Aorta (tissue), 5 donors: Measurements from ENCODE around the gene DOP1A. TPM values are rescaled to one million over a fixed set of nuclear protein-coding genes. Genes with fewer than 3 reads are reported as not detected.

Experiments
- ATAC-seq: fragments of 200-7000 bp; cut with Tn5 transposase; one replicate; pipeline ENCODE4 v1.9.1; 2022; ENCODE audit warnings: moderate library complexity; ENCODE audit not compliant: low FRiP score
- DNase-seq, 2 donors: peaks; one replicate each; pipeline ENCODE4 v3.0.0-alpha.2; 2020
- H3K27ac ChIP-seq, 2 donors: one replicate each; pipeline ENCODE4 v1.5.1; 2013; ENCODE audit warnings: low read length in 2 of 2, mild to moderate bottlenecking in 2 of 2, moderate library complexity in 2 of 2, control low read depth in 1 of 2, inconsistent platforms in 1 of 2, low read depth in 1 of 2
- H3K27me3 ChIP-seq, 2 donors: one replicate each; pipeline ENCODE4 v1.6.1; 2013; ENCODE audit warnings: control low read depth in 1 of 2, low read length in 1 of 2, mild to moderate bottlenecking in 1 of 2, moderate library complexity in 1 of 2; ENCODE audit not compliant: insufficient read depth in 2 of 2, control insufficient read depth in 1 of 2
- H3K36me3 ChIP-seq, 2 donors: one replicate each; pipeline ENCODE4 v1.6.1; 2013; ENCODE audit warnings: control low read depth in 1 of 2, low read length in 1 of 2, mild to moderate bottlenecking in 1 of 2; ENCODE audit not compliant: insufficient read depth in 2 of 2, control insufficient read depth in 1 of 2
- H3K4me1 ChIP-seq, 2 donors: one replicate each; pipeline ENCODE4 v1.6.1; 2013; ENCODE audit warnings: low read length in 2 of 2, control low read depth in 1 of 2, mild to moderate bottlenecking in 1 of 2, moderate library complexity in 1 of 2; ENCODE audit not compliant: insufficient read depth in 2 of 2, control insufficient read depth in 1 of 2
- H3K4me3 ChIP-seq, 2 donors: one replicate each; pipeline ENCODE4 v1.5.1; 2013; ENCODE audit warnings: low read length in 2 of 2, control low read depth in 1 of 2, mild to moderate bottlenecking in 1 of 2
- H3K9me3 ChIP-seq: one replicate; pipeline ENCODE4 v1.6.1; 2013; ENCODE audit warnings: mild to moderate bottlenecking, low read length; ENCODE audit not compliant: control insufficient read depth
- WGBS, 2 donors: extraction: QIAGEN DNeasy Blood & Tissue Kit; methylation state at CpG; one replicate each; pipeline ENCODE4 v1.1.7; 2013; 5-methylcytosine and 5-hydroxymethylcytosine counted together
- intact Hi-C, 2 donors: fragments of 100-400 bp; cut with DNase I; formaldehyde crosslinking; loops; one replicate each; pipeline versions ENCODE4 v1.14.2 to v1.15.0; 2022
- polyA plus RNA-seq, 2 donors: library from polyadenylated mRNA; stranded (reverse); fragments of 200-250 nt; gene quantifications; one replicate each; pipeline ENCODE4 v1.2.3, GENCODE V29; 2013
- total RNA-seq, 2 donors: library from RNA; stranded (reverse); fragmentation: NEBNext Ultra II Directional; extraction: Animal tissue kit (Norgen Biotek cat#: 25700); gene quantifications; one replicate each; pipeline ENCODE4 v1.2.1, GENCODE V29; 2021
- donor health status: healthy with polysubstance abuse.
- donor health status: Bipolar disorder and iron deficiency.
- donor health status: DM: no; HTN: no; CAD: no.
- donor health status: DM: no; HTN: no; CAD: no.
- donor health status: DM: yes; HTN: yes; CAD: no.

The DOP1A gene
- total and polyA plus RNA-seq, 4 donors, result 2.4 to 35.1 (median 19.4) TPM

- intact Hi-C loops, result no loop called here
- no peaks in the 10 kb centered on the region for H3K9me3 ChIP-seq
- H3K27ac ChIP-seq, result no peak overlapping the region
- ATAC-seq (no peak), DNase-seq (no peak)
- H3K4me3 ChIP-seq, result no peak overlapping the region
- 16 to 17% methylated on average over 2 of the region's 2 CpGs for WGBS, 2 donors
- no peaks in the 10 kb centered on the region for H3K4me1 ChIP-seq
- H3K27me3 ChIP-seq, result no peaks in the 10 kb centered on the region
- no peaks in the 10 kb centered on the region for H3K36me3 ChIP-seq
These were observed 29.7 kb downstream of the DOP1A start for GRCh38 chr6:83097204-83097603.

- Histone ChIP-seq H3K4me1 (no peaks in the 10 kb centered on the region), H3K27me3 (no peaks in the 10 kb centered on the region), H3K9me3 (no peaks in the 10 kb centered on the region), H3K27ac (no peak overlapping the region), H3K4me3 (no peak overlapping the region), H3K36me3 (no peaks in the 10 kb centered on the region)
- intact Hi-C loops, result no loop called here
- DNase-seq (no peak), ATAC-seq (no peak)
- WGBS, 2 donors, result 65 to 68% methylated on average over 1 of the region's 1 CpG
These were observed 30.2 kb downstream of the DOP1A start for GRCh38 chr6:83097675-83098074.

DNA sequence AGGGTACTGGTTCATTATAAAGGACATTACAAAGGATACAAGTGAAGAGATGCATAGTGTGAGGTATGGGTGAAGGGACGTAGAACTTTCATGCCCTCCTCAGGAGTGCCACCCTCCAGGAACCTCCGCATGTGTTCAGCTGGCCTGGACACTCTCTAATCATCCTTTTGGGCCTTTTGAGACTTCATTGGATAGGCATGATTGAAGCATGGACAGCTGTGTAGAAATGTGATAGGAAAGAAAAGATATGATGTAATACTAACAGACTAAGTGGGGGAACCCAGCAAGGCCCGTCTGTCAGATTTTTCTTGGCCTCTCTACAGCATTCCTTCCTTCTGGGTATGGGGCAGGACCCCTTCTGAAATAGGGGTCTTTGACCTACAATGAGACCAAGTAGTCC lies 31.1 kb downstream of the DOP1A start:
- WGBS, 2 donors, result 70 to 71% methylated on average over 3 of the region's 3 CpGs
- no peak for ATAC-seq

DNA sequence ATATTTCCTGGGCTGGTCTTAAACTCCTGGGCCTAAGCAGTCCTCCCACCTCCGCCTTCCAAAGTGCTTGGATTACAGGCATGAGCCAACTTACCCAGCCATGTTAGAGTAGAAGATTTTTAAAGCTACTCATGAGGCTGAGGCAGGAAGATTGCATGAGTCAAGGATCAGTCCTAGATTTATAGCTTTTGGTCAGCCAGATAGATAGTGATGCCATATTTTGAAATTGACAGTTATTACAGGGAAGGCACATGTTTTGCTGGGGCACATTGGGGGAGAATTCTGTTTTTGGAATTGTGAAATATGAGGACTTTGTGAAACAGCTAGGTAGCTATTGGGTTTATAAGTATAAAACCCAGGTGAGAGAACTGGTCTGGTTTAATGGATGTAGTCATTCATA lies 40.9 kb downstream of the DOP1A start:
- H3K4me1 ChIP-seq, result no peaks in the 10 kb centered on the region
- no peaks in the 10 kb centered on the region for H3K36me3 ChIP-seq
- intact Hi-C loops, result no loop called here
- ATAC-seq, result no peak
- no peak overlapping the region for H3K27ac ChIP-seq
- H3K4me3 ChIP-seq, result no peak overlapping the region
- no peak for DNase-seq
- WGBS, 2 donors, result 97 to 99% methylated on average over 1 of the region's 1 CpG
- H3K9me3 ChIP-seq, result no peaks in the 10 kb centered on the region
- no peaks in the 10 kb centered on the region for H3K27me3 ChIP-seq

More for the DNA sequence above, 31.1 kb downstream of the DOP1A start:
- intact Hi-C loops, result no loop called here
- Histone ChIP-seq H3K4me3 (no peak overlapping the region), H3K36me3 (no peaks in the 10 kb centered on the region), H3K4me1 (no peaks in the 10 kb centered on the region), H3K9me3 (no peaks in the 10 kb centered on the region), H3K27ac (no peak overlapping the region), H3K27me3 (no peaks in the 10 kb centered on the region)
- no peak for DNase-seq

DNA sequence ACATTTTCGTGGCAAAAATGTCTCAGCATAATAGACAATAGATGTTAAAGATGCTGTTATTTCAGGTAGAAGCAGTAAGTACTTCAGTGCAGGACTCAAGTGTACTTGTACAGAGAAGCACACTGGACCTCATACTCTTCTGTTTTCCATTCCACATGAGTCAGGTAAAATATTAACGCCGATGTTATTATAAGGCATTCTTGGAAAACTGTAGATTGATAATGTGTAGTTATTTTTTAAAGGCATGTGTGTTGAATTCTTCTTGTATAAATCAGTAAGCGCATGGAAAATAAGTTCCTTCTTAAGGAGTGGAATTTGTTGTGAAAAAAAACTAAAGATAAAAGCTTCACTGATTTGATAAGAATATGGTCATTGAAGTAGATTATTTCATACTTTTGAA lies 45.8 kb downstream of the DOP1A start:
- Histone ChIP-seq H3K36me3 (no peaks in the 10 kb centered on the region), H3K27me3 (no peaks in the 10 kb centered on the region), H3K4me3 (no peak overlapping the region), H3K9me3 (no peaks in the 10 kb centered on the region), H3K27ac (no peak overlapping the region), H3K4me1 (no peaks in the 10 kb centered on the region)
- intact Hi-C loops, result no loop called here
- ATAC-seq, result no peak
- 33 to 38% methylated on average over 4 of the region's 4 CpGs for WGBS, 2 donors
- no peak for DNase-seq

DNA sequence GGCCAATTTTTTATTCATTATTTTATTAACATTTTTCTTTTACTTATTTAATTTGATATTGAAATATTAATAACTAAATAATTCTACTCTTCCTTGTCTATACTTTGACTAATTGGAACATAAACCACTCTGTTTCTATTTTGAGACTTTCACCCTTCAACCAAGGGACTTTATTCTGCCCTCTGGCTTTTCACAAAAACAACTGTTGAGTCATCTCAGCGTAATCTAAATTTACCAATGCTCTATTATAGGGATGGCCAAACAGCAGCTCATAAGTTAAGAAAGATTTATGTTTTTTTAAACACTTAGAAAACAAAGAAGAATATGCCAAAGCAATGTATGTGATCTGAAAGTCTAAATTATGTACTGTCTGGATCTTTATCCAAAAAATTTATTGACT lies 46.7 kb downstream of the DOP1A start:
- H3K27ac ChIP-seq, result no peak overlapping the region
- no peaks in the 10 kb centered on the region for H3K4me1 ChIP-seq
- ATAC-seq, result no peak
- WGBS, 2 donors, result 24 to 29% methylated on average over 1 of the region's 1 CpG
- no peak overlapping the region for H3K4me3 ChIP-seq
- no peak for DNase-seq
- no peaks in the 10 kb centered on the region for H3K36me3 ChIP-seq
- intact Hi-C loops, result no loop called here
- H3K9me3 ChIP-seq, result no peaks in the 10 kb centered on the region
- H3K27me3 ChIP-seq, result no peaks in the 10 kb centered on the region

- Histone ChIP-seq H3K27ac (no peak overlapping the region), H3K4me3 (no peak overlapping the region), H3K4me1 (no peaks in the 10 kb centered on the region), H3K9me3 (no peaks in the 10 kb centered on the region), H3K27me3 (no peaks in the 10 kb centered on the region), H3K36me3 (no peaks in the 10 kb centered on the region)
- intact Hi-C loops, result loop anchor here in 1 of 2 donors (5.0 kb wide), 1 partner anchor 51 kb away; the partner anchor contains the start of genes DOP1A and UBE3D
- 93 to 98% methylated on average over 1 of the region's 1 CpG for WGBS, 2 donors
- ATAC-seq (no peak), DNase-seq (no peak)
These were observed 50.3 kb downstream of the DOP1A start for GRCh38 chr6:83117802-83118201.

DNA sequence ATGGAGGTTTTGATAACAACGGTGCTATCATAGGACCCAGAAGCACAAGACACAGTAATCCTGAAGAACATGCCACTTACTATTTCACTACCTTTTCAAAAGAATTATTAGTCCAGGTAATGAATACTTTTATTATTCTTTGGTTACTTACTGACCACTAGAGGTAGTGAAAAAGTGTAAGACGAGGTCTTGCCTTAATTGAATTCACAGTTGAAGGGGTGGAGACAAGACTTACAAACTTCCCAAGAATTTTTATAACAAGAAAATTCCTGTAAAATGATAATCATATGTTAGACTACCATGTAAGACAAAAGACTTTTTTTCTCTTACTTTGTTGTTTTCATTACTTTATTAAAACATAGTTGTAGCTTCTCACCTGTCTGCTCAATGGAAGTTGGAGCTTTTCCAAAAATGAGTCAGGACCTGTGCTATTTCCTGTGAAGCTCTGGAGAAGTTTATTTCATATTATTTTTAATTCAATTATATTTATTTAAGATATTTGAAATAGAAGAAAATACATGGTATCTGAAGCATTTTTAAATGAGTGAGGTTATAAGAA lies 52.4 kb downstream of the DOP1A start:
- WGBS, 2 donors, result 66 to 68% methylated on average over 2 of the region's 2 CpGs
- H3K36me3 ChIP-seq, result no peaks in the 10 kb centered on the region
- no peak for ATAC-seq

DNA sequence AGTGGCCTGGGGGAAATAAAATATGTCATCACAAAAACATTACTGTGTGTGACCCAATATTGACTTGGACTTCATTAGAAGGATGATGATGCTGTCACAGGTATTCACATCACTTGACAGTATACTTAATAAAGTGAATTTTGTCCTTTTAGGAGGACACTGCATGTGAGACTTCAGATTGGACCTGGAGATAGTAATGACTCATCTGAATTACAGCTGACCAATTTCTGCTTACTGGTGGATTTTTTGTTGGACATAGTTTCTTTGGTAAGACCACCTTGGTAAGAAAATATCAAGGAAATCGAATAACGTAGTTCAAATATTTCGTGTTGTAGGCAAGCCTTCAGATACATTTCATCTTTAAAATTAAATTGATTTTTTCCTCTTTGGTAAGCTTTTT lies 57.1 kb downstream of the DOP1A start:
- H3K36me3 ChIP-seq, result peaks cover 3 to 7% of the 10 kb centered on the region in 2 donors
- no peak overlapping the region for H3K4me3 ChIP-seq
- 95 to 97% methylated on average over 3 of the region's 3 CpGs for WGBS, 2 donors
- H3K9me3 ChIP-seq, result no peaks in the 10 kb centered on the region
- no peaks in the 10 kb centered on the region for H3K27me3 ChIP-seq
- no peak overlapping the region for H3K27ac ChIP-seq
- no peaks in the 10 kb centered on the region for H3K4me1 ChIP-seq
- ATAC-seq, result no peak
- intact Hi-C loops, result no loop called here
- no peak for DNase-seq

More for the DNA sequence above, 52.4 kb downstream of the DOP1A start:
- no peak overlapping the region for H3K27ac ChIP-seq
- intact Hi-C loops, result loop anchor here in 1 of 2 donors (5.0 kb wide), 1 partner anchor 53 kb away; the partner anchor contains the start of genes DOP1A and UBE3D
- no peaks in the 10 kb centered on the region for H3K9me3 ChIP-seq
- H3K4me1 ChIP-seq, result no peaks in the 10 kb centered on the region
- H3K4me3 ChIP-seq, result no peak overlapping the region
- H3K27me3 ChIP-seq, result no peaks in the 10 kb centered on the region
- DNase-seq, result no peak
